GM12874 (cell line): ENCODE data around the gene CSNK1D.

Experiments used
- TF ChIP-seq, protein P1 (sequence below): IDR thresholded peaks from 2 replicates; pipeline ENCODE4 v1.5.1; 2011; ENCODE audit warnings: low read depth, mild to moderate bottlenecking, control low read depth, low read length, moderate library complexity; ENCODE audit not compliant: insufficient read depth

The CSNK1D gene

DNA sequence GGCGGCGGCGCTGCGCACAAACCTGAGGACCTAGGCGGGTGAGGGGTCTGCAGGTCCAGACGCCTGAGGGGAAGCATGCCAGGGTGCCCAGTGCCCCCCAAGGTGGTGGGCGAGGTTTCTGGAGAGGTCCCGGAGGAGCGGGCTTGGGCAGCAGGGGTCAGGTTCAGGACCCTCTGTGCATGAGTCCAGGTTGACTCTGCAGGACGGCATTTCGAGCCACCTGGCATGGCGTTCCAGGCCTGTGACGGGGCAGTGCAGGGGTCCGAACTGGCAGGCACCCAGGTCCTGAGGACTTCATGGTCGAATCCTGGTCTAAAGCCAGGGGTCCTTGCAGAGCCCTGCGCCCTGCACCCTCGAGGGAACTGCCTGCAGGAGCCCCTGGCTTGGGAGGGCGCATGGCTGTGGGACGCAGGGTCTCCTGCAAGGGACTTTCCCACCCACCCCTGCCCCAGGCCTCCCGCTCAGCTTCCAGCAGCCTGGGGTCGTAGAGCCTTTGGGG is 41.1 kb downstream of the CSNK1D start:
- TF ChIP-seq, protein P1, sequence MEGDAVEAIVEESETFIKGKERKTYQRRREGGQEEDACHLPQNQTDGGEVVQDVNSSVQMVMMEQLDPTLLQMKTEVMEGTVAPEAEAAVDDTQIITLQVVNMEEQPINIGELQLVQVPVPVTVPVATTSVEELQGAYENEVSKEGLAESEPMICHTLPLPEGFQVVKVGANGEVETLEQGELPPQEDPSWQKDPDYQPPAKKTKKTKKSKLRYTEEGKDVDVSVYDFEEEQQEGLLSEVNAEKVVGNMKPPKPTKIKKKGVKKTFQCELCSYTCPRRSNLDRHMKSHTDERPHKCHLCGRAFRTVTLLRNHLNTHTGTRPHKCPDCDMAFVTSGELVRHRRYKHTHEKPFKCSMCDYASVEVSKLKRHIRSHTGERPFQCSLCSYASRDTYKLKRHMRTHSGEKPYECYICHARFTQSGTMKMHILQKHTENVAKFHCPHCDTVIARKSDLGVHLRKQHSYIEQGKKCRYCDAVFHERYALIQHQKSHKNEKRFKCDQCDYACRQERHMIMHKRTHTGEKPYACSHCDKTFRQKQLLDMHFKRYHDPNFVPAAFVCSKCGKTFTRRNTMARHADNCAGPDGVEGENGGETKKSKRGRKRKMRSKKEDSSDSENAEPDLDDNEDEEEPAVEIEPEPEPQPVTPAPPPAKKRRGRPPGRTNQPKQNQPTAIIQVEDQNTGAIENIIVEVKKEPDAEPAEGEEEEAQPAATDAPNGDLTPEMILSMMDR, result no peak

DNA sequence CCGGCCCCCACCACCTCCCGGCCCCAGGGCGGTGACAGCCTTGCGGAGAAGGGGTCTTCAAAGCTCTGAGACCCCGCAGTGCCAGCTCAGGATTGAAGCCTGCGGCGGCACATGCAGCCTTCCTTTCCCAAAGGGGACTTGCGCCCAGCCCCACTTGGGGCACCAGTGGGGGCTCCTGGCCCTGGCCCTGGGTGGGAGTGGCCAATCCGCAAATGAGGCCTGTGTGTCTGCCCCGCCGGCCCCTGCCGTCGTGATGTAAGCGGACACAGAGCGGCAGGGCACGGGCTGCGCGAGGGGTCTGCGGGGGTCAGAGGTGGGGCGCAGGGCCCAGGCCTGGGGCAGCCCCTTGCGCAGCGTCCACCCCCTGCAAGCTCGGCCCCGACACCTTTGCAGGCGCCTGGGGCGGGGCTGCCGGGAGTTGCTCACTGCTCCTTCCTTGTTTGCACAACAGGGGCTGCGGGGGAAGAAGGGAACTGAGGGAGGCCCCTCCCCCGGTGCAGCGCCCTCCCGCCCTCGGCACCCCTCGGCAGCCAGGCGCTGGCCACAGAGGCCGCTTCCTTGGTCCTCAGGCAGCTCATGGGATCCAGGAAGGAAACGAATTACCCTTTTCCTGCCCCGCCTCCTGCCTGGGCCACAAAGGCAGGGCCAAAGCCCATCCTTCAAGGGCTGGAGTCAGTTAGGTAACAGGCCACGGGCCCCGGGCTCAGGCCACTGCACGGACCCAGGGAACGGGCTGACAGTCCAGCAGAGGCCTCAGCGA is 41.8 kb downstream of the CSNK1D start:
- TF ChIP-seq, protein P1, result no peak

DNA sequence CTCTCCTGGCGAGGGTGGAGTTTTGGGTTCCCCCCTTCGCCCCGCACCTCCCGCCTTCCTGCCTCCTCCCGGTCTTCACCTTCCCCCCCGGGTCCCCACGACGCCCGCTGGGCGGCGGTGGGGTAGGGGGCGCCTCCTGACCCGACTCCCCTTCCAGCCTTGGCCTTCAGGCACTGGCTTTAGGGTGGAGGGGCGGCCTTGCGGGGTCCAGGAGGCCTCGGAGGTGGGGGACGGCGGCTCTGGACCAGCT is 42.3 kb downstream of the CSNK1D start:
- TF ChIP-seq, protein P1, result no peak

DNA sequence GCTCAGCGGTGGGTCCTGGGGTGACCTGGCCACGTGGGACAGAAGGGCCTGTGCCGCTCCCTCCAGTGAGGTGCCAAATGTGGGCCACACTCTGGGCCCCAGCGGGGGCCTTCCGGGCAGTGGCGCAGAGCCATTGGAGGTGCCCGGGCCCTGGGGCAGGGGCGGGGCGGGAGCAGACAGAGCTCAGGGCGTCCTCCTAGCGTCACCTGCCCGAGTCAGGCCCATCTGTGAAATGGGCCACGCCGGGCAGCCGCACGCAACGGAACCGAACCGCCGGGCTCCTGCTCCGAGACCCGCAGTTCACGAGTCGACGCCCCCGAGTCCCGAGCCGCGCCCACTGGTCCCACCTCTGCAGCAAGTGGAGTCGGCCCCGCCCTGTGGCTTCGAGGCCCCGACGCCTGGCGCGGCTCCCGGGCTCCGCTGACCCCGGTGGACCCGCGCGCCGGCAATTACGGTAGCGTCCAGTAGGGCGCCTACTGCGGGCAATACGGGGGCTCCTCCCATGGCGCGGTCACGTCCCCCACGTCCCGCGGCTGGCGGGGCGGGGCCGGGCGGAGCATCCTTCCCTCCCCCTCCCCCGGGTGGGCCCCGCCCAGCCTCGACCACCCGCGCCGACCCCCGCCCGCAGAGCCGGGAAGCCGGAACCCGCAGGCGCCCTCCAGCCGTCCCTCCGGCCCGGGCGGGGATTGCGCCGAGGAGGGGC is 42.7 kb downstream of the CSNK1D start:
- TF ChIP-seq, protein P1, result peak; percentile 54

DNA sequence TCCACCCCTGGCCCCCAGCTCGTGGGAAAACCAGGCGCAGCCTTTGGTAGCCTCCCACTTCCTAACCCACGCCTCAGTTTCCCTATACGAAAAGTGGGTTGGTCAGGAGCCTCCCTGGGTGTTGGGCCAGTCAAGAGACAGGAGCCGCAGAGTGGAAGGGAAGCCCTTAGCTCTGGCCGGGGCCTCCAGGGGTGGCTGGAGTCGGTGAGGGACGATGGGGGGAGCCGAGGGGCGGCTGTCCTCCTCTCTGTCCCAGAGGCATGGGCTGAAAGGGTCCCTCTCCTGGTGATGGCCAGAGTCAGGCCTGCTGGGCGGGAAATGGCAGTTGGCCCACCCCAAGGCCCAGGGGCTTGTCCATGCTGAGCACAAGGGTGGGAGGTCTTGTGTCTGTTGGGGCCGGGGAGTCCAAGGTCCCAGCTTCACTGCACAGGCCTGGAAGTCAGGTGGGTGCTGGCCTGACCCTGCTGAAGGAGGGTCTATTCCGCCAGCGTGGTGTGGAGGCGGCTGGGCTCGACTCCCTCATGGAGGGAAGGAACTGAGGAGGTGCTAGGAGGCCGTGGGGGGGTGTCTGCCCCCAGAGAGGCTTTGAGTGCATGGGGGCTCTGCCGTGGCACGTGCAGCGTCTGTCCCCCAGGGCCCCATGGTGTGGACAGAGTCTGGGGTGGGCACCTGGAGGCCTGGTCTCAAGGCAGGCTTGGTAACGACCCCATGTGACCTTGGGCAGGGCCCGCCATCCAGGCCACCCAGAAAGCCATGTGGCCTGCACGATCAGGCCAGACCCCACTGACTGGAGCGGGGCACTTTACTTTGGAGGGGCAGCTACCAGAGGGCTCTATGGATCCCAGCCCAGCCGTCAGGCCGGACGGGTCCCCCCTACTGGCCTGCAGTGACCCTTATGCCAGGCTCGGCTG is 43.5 kb downstream of the CSNK1D start:
- TF ChIP-seq, protein P1, result no peak

DNA sequence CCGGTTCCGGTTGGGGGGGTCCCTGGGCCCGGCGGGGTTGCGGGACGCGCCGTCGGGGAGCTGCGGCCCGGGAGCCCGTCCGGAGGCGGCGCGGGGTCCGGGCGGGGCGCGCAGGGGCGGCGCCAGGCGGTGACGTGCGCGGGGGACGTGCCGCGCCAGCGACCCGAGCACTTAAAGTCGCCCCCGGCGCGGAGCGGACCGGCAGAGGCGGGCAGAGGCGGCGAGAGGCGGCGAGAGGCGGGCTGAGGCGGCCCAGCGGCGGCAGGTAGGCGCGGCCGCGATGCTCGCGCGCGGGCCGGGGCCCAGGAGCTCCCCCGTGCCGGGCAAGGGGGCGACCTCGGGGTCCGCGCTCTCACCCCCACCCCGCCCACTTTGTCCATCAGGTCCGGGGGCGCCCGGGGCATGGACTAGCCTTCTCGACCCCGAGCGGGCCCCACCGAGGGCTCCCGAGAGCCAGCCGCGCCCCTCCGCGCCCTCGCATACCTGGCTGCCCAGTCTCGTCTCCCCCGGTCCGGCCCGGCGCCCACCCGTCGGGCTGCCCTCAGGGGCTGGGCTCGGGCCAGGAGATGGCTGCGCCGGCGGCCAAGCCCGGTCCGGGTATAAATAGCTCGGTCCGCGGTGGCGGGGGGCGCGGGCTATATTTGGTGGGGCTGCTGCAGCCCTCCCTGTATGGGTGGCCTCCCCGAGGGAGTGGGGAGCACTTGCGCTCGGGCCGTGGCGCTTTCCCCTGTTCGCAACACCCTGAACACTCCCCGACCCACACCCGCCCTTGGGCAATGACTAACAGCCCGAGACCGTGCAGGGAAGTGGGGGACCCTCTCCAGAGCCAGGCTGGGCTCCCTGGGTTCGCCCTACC is 44.4 kb downstream of the CSNK1D start, which contains the start of gene SLC16A3:
SLC16A3 (plus strand) TSS at position 201 of the 856 bp plus-strand sequence. CDS start 6,967 bp downstream, outside the sequence.
- TF ChIP-seq, protein P1, result no peak
